Mammary microvascular endothelial cell (primary cell): ENCODE results near the gene MNS1. TPM values are rescaled to one million over a fixed set of nuclear protein-coding genes. Genes with fewer than 3 reads are reported as not detected.

ENCODE experiments used
- total RNA-seq: library from RNA; depleted of rRNA; stranded (reverse); fragments of >200 nt; gene quantifications from 2 replicates; pipeline ENCODE4 v1.2.3, GENCODE V29; 2015

The MNS1 gene
- 1.1 and 1.3 TPM in 2 replicates for total RNA-seq

GRCh38 chr15:56464893-56465520 is at the start of gene MNS1:
Gene MNS1 (minus strand): TSS chr15:56465137. CDS start chr15:56464972, 165 bp downstream.

Other genes starting within 250 kb of the MNS1 start
- 5.8 and 7.5 TPM in 2 replicates for gene RFX7, start 221.3 kb downstream of the MNS1 start, total RNA-seq
- 1.5 and 1.6 TPM in 2 replicates for gene TEX9, start 99.7 kb downstream of the MNS1 start, total RNA-seq